Measurements from ENCODE around the gene GPR50.

GPR50 gene

DNA sequence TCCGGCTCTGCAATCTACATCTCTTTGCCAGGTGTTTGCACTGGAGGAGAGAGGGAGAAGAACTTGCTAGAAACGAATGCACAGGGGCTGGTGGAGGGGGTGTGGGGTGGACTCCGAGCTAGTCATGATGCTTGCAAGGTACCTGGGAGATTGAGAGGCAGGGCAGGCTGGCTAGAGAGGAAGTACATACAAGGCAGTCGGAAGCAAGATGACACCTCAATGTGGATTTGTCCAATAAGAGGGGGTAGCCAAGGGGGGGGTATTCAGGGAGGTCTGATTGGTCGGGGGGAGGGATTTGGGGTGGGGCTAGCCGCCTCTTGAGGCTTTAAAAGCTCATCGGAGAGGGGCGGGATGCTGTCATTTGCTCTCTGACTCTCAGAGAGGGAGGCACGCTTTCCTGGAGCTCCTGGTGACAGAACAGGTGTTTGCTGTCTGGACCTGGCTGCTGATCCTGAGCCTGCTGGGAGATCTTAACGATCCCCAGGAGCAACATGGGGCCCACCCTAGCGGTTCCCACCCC lies at the start of gene GPR50:
Gene GPR50 (plus strand): TSS at position 354 of the 520 bp plus-strand sequence. CDS start 138 bp downstream, at position 492.
- no peak for DNase-seq (ENCODE audit: low read depth in 3 of 3)

DNA sequence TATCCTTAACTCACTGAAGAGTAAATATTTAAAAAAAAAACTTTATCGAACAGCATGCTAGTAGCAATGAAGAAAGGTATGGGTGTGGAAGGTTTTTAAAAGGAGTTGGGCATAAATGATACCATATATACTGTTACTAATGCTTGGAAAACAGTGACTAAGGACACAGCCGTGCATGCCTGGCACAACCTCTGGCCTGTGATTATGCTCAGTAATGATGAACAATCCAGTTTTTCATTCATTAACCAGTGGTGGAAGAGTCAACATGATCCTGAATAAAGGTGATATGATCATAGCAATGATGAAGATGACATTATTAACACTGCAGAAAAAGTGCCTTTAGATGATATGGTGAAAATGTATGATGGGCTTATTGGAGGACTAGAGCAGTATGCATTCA lies 43.9 kb upstream of the GPR50 start:
- DNase-seq (ENCODE audit: low read depth in 3 of 3) = no peak

GRCh38 chrX:151151665-151152267 lies 24.6 kb upstream of the GPR50 start:
- DNase-seq (ENCODE audit: low read depth in 3 of 3) = peak in 2 of 3 experiments; percentile 2 to 5

DNA sequence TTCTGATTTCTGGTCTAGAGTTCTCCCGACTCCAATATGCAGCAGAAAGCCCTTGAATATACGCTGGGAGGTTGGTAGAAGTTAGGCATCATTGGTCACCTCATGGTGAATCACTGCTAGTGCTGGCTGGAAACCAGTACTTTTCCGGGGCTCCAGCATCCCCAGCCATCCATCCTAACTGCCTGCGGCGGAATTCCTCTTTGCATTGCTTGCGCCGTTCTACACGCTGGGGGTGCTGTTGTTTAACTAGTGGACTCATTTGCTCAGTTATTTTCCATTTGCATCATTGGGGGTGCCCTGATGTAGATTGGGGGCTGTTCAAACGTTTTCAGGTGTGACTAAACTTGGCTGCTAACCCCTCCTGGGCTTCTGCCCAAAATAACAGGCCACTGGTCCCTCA lies 23.3 kb upstream of the GPR50 start:
- no peak for DNase-seq (ENCODE audit: low read depth in 3 of 3)

- no peak for DNase-seq (ENCODE audit: low read depth in 3 of 3)
Measured at GRCh38 chrX:151153667-151154066, 22.7 kb upstream of the GPR50 start.

DNA sequence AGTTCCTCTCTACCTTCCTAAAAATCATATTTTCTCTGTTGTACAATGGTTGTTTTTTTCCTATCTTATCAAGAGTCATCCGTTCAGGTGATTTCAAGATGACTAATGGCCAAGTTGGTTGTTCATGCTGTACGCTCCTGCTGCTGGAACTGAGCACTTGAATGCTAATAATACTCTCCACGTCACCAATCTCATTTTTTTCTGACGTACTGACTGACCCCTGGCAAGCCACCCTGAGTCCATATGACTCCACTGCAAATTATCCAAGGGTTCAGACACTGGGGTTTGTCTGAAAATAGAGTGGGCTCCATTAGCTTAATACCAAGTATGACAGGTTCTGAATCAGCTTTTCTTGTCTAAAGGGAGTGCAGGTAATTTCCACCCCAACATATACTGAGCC lies 21.1 kb upstream of the GPR50 start:
- DNase-seq (ENCODE audit: low read depth in 3 of 3) = no peak

DNA sequence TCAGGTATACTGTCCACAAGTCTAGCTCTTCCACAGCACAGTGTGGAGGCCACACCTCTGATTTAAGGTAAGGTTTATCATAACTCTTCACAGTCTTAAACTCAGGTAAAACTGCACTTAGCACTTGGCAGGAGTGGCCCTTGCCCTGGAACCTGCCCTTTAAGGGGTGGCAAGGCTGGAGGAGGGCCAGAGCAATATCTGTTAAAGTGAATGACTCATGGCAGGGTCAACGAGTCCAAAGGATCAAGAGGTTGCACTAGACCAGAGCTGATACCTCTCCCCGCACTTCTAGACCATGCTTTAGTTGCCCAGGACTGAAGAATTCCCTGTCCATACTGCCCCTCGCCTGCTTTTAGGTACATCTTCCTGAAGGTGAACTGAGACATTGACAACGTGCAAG lies 14.7 kb upstream of the GPR50 start:
- no peak for DNase-seq (ENCODE audit: low read depth in 3 of 3)

GRCh38 chrX:151167791-151168345 lies 8.5 kb upstream of the GPR50 start:
- no peak for DNase-seq (ENCODE audit: low read depth in 3 of 3)

DNA sequence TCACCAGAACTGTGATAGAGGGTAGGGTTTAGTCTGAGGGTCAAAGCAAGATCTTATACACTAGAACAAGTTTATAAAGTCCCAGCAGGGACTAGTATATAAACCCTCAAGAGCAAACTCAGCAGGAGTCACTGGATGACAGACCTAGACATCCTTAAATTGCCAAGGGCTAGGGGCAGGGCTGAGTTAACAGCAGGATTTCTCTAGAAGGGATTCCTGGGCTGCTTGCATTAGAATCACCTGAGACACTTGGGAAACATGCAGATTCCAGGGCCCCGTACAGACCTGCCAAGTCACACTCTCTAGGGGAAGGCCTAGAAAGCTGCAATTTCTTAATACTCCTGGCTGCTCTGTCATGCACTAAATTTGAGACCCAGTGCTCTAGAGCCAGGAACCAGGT lies 6.6 kb upstream of the GPR50 start:
- no peak for DNase-seq (ENCODE audit: low read depth in 3 of 3)

DNA sequence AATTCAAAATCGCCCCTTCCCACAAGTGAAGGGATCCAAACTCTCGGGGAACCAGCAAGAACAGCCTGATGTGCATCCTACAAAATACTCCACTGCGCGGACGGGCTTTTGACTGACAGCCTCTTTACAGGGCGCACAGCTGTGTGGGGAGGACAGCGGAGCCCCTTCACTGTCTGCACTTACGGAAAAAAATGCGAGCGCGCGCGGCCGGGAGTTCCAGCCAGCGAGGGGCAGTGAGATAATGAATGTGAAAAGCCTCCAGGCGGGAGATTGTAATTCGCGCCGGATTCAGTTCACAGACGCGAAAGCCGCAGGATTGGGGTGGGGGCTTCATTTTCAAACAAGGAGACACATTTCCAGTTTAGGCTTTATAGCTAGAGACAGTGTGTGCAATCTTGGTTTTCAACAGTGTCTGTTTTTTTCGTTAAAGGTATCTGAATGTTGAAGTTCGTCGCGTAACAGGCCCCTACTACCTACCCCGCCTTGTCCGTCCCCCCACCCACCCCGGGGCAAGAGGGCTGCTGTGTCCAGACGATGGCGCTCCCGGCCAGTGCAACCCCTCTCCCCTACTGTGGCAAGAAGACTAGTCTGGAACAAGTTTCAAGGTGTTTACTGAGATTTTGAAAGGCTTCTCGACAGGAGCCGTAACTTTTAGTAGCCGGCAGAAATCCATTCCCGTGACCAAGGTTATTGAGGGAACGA lies 1.7 kb upstream of the GPR50 start:
- DNase-seq (ENCODE audit: low read depth in 3 of 3) = no peak

DNA sequence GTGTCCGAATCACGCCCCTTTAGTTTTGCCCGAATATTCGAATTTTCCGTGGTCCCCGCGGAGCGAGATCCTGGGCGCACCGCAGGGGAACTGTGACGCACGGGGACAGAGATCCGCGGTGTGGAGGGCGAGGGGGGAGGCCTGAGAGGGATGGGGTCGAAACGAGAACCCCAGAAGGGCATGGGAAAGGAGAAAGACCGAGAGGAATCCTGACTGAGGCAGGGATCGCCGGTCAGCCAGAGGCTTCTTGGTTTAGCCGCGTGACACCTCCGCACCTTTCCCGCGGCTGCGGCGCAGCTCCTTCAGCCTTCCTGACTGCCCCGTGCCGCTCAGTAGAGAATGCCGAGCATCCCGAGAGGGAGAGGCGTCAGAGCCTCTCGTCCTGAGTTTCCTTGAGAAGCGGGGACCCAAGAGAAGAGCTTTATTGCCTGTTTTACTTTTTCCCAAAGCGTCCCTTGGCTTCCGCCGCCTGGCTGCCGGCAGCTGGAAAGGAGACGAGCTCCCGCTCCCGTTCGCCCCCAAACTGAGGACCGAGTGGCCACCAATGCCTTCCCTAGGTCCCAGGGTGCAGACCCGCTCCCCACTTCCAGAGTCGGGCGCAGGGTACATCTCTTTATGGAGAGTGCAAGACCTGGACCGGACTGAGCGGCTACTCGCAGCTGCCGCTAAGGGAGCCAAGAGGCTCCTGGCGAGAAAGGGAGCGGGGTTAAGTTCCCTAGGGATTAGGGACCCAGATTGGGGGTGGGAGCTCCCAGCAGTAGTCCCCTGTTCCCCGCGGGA lies 911 bp upstream of the GPR50 start:
- no peak for DNase-seq (ENCODE audit: low read depth in 3 of 3)

GRCh38 chrX:151177141-151178027 lies 1.0 kb downstream of the GPR50 start:
- no peak for DNase-seq (ENCODE audit: low read depth in 3 of 3)

DNA sequence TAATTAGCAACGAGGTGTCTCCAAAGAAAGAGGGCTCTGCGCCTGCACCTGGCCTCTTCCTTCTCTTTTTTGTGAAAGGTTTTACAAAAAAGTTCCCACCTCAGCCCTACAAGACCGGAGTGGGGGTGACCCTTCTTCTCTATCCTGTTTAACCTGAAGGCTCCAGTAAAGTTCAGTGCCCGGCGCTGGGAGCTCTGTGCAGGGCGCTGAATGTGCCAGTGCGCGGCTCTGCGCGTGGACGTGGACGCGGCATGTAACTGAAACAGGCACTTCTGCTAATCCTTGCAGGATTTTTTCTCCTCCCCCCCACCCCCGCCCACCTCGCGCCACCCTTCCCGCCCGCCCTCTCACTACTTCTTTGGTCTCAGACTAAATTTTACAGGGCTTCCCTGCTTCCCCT lies 2.4 kb downstream of the GPR50 start:
- DNase-seq (ENCODE audit: low read depth in 3 of 3) = no peak

- no peak for DNase-seq (ENCODE audit: low read depth in 3 of 3)
Measured at GRCh38 chrX:151180400-151180799, 4.0 kb downstream of the GPR50 start.

- DNase-seq (ENCODE audit: low read depth in 3 of 3) = no peak
Measured at GRCh38 chrX:151181088-151181487, 4.7 kb downstream of the GPR50 start.

DNA sequence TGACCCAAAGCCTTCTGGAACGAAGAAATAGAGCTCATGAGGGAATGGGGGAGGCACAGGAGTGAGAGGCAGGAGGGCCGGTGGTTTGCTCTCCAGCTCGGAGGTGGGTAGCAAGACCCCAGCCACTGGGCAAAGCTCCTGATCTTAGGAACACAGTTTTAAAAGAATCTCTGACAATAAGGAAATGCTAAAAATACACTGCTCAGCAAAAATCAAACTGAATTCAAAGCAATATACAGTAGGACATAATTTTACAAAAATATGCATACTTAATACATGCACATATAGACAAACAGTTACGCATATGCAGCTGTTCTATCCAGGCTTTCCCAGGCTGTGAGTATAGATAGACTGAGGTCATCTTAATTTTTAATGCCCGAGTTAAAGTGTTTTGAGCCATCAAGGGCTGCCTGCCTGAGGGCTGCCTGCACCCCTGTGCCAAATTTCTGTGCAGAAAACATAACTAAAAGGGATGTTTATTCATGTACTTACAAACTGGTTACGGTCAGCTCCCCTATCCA lies 6.9 kb downstream of the GPR50 start:
- no peak for DNase-seq (ENCODE audit: low read depth in 3 of 3)

GRCh38 chrX:151183912-151184565 lies 7.7 kb downstream of the GPR50 start:
- DNase-seq (ENCODE audit: low read depth in 3 of 3) = no peak

GRCh38 chrX:151184705-151185104 lies 8.3 kb downstream of the GPR50 start:
- DNase-seq (ENCODE audit: low read depth in 3 of 3) = no peak

- DNase-seq (ENCODE audit: low read depth in 3 of 3) = no peak
Measured at GRCh38 chrX:151206871-151207270, 30.5 kb downstream of the GPR50 start.

GRCh38 chrX:151225843-151226242 lies 49.5 kb downstream of the GPR50 start:
- DNase-seq (ENCODE audit: low read depth in 3 of 3) = no peak

DNA sequence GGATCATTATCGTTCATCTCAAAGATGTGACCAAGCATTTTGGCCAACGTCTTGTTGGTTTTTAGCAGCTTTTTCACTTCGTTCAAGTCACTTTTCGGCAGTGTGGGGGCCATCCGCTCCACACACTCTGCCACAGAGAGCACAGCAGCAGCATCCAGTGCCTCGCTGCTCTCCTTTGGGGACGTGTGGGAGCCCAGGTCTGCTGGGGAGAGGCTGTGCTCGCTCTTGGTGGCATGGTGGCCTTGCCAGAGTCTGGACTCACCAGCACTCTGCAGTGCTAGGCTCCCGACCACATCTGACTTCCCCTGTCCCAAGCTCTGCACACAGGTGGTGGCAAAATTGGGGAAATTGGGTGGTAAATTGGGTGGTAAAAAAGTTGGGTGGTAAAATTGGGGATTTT lies 50.6 kb downstream of the GPR50 start:
- DNase-seq (ENCODE audit: low read depth in 3 of 3) = no peak

Data from stimulated activated CD4-positive, alpha-beta T cell treated with anti-CD3 and anti-CD28 coated beads, TNF-alpha, amount 100 ng/mL, for 24 hours (primary cell).